AG10803 (cell line): ENCODE measurements around the gene TMEM242.

Experiments used
- DNase-seq: peaks from one replicate; pipeline ENCODE4 v3.0.0; 2010; ENCODE audit warnings: low read depth
- H3K4me3 ChIP-seq: 2 replicates; pipeline ENCODE4 v1.5.1; 2011; ENCODE audit warnings: mild to moderate bottlenecking, low read length, control low read depth
- TF ChIP-seq, protein P1 (sequence below): conservative IDR thresholded peaks from 2 replicates; pipeline ENCODE4 v1.5.1; 2011; ENCODE audit warnings: mild to moderate bottlenecking, low read length, control low read depth, inconsistent platforms

TMEM242 gene

DNA sequence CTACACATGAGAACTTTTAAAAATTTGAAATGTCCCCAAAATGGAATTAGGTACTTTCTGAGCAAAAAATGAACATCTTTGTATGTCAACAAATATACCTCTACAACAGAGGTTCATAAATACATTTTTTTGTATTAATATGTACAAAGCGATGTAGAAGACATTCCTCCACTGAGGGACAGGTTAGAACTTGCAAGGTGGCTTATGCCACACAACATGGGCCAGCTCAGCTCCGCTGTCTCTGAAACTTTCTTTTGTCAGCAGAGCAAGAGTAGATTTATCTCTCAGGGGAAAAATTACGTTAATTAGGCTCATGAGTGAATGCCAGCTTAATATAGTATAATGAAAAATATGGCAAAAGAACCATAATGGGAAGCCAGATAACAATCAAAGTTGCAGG, 10.6 kb upstream of the TMEM242 start:
- TF ChIP-seq, protein P1, sequence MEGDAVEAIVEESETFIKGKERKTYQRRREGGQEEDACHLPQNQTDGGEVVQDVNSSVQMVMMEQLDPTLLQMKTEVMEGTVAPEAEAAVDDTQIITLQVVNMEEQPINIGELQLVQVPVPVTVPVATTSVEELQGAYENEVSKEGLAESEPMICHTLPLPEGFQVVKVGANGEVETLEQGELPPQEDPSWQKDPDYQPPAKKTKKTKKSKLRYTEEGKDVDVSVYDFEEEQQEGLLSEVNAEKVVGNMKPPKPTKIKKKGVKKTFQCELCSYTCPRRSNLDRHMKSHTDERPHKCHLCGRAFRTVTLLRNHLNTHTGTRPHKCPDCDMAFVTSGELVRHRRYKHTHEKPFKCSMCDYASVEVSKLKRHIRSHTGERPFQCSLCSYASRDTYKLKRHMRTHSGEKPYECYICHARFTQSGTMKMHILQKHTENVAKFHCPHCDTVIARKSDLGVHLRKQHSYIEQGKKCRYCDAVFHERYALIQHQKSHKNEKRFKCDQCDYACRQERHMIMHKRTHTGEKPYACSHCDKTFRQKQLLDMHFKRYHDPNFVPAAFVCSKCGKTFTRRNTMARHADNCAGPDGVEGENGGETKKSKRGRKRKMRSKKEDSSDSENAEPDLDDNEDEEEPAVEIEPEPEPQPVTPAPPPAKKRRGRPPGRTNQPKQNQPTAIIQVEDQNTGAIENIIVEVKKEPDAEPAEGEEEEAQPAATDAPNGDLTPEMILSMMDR: no peak

DNA sequence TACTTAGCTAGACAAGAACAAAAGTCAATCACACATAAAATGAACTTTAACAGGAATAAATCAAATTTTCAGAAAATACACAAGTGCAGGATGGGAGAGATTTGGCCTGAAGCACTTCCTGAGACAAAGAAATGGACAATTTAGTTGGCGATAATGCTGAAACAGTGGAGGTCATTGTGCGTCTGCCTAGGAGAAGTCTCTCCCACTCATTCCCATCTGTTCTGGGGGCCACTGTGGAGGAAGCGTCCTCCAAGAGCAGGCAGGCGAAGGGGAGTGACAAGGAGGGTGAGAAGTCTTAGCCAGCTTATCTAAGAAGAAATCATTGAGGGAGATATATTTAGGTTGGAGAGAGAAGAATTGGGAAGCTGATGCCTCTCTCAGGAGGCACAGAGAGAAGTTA, 10.2 kb upstream of the TMEM242 start:
- no peak for DNase-seq
- H3K4me3 ChIP-seq: no peak overlapping the region
- TF ChIP-seq, protein P1: no peak

More for the DNA sequence above, 10.6 kb upstream of the TMEM242 start:
- no peak for DNase-seq
- no peak overlapping the region for H3K4me3 ChIP-seq

DNA sequence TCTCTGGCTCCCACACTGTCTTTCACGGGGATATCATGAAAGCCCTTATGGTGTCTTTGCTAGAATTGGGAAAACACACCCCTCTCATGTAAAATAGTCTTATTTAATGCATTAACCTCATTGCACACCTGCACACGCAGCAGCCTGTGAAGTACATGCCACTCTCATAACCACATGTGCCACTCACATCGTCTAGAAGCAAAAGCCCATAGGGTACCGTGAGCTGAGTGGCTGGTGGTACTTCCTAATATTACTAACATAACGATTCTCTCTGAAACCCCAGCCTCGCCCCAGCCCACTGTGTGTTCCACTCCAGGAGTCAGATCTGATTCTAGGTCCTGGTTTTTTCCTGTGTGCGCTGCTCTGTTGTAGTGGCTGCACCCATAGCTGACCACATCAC, 9.5 kb upstream of the TMEM242 start:
- TF ChIP-seq, protein P1: no peak
- DNase-seq: no peak
- H3K4me3 ChIP-seq: no peak overlapping the region

DNA sequence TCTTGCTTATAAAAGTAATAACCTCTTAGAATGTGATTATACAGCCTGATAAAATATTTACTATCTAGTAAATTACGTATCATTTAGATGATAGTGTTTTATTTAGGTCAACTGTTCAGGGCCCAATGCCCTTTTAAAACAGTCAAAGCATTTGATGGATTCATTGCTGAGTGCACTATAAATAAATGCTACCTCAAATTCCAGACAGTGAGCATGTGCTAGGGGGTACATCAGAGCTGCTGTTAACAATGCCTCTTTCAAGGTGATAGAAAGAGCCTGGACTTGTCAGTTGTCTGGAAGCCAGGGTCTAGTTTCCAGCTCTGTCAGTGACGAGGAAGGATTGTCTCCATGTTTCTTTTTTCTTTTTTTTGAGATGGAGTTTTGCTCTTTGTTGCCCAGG, 7.5 kb upstream of the TMEM242 start:
- TF ChIP-seq, protein P1: no peak
- no peak for DNase-seq
- no peak overlapping the region for H3K4me3 ChIP-seq

DNA sequence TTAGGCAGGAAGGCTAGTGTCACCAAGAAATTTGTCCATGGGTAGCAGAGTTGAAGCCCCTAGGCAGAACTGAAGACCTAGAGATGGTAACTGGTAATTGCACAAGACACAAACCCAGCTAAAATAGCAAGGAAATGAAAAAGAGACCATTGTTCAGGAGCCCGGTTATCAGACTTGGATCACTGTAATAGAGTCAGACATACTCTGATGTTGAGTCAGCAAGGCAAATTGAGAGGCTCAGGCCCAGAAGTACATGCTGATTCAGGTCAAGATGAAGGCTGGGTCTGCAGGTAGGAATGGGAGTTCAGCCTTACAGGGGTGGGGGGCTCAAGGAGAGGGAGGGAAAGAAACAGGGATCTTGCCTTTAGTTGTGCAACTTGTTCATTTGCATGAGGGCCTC, 6.5 kb upstream of the TMEM242 start:
- no peak overlapping the region for H3K4me3 ChIP-seq
- no peak for DNase-seq
- TF ChIP-seq, protein P1: no peak

DNA sequence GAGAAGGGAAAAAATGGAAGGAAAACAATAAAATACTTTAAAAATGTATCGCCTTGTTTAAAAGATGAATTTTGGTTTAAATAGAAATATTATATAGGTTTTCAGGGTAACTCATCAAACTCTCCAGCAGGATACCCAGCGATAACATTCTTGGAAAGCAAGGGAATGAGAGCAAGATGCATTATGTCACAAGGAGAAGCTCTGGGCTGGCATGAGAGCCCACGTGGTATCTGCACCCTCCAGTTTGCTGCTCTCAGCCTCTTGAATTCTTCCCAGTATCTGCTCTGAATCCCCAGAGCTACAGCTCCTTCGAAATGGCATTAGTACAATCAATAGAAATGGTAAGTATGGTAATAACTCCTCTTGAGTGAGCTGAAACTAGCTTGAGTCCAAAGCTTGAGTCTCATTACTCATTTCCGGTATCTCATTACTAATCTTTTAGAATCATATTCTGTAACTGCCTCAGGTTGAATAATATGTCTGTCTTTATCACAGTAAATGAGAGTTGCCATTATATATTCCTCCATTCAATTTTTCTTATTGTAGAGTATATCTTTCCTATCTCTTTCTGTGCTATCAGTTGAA, 4.9 kb upstream of the TMEM242 start:
- H3K4me3 ChIP-seq: no peak overlapping the region
- no peak for DNase-seq
- TF ChIP-seq, protein P1: no peak

DNA sequence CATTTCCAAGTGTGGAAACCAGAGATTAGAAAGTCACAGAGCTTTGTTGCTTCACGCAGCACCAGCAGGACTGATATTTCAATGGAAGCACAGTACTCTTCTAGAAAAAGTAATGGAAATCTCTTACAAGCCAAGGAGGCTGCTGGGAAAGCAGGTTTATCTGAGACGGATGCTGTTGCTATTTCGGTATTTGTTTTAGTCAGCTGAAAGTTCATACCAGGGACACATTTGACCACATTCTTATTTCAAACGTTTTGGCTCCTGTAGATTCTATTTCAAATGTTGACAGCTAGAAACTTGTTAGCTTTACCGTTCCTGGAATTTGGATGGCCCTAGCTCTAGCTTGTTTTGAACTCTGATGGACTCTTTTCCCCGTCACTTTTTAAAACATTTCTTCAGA, 3.7 kb upstream of the TMEM242 start:
- TF ChIP-seq, protein P1: no peak
- H3K4me3 ChIP-seq: no peak overlapping the region
- DNase-seq: no peak
